ENCODE data around the gene LGSN.

DNA sequence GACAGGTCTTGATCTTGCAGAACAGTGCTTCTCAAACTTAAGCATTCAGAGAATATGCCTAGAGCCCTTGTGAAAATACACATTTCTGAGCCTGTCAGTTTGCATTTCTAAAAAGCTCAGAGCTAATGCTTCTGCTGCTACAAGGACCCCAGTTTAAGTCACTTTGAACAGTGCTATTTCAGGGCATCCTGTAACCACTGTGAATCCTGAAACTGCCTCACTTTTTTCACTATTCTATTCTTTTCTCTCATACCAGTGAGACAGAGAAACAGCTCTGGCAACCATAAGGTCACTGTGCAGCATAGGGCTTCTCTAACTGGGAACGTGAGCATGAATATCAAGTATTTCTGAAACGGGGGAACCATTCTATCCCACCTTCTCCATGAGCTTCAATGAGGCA lies 51.2 kb downstream of the LGSN start:
- TF ChIP-seq, protein P1, sequence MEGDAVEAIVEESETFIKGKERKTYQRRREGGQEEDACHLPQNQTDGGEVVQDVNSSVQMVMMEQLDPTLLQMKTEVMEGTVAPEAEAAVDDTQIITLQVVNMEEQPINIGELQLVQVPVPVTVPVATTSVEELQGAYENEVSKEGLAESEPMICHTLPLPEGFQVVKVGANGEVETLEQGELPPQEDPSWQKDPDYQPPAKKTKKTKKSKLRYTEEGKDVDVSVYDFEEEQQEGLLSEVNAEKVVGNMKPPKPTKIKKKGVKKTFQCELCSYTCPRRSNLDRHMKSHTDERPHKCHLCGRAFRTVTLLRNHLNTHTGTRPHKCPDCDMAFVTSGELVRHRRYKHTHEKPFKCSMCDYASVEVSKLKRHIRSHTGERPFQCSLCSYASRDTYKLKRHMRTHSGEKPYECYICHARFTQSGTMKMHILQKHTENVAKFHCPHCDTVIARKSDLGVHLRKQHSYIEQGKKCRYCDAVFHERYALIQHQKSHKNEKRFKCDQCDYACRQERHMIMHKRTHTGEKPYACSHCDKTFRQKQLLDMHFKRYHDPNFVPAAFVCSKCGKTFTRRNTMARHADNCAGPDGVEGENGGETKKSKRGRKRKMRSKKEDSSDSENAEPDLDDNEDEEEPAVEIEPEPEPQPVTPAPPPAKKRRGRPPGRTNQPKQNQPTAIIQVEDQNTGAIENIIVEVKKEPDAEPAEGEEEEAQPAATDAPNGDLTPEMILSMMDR (IDR thresholded peaks at IDR 0.05) = no peak
- TF ChIP-seq POLR2A (IDR thresholded peaks at IDR 0.05) = no peak
